Thoracic aorta (tissue), 2 donors: ENCODE results near the gene RXRB. TPM values are rescaled to one million over a fixed set of nuclear protein-coding genes. Genes with fewer than 3 reads are reported as not detected.

Experiments used
- ATAC-seq: fragments of 150-250 bp; one replicate; pipeline ENCODE4 v1.8.0; 2017; ENCODE audit warnings: low read depth; ENCODE audit not compliant: insufficient number of reproducible peaks, low FRiP score
- DNase-seq: peaks from one replicate; pipeline ENCODE4 v3.0.0-alpha.2; 2020; ENCODE audit warnings: low spot score
- H3K27ac ChIP-seq, 2 donors: fragments of 200-600 bp; sonication (generic); 1 replicate in 1 of 2; 2 replicates in 1 of 2; pipeline ENCODE4 v1.5.1; 2016; ENCODE audit warnings: mild to moderate bottlenecking in 2 of 2, moderate library complexity in 2 of 2
- H3K27me3 ChIP-seq: fragments of 200-600 bp; sonication (generic); replicated peaks from 2 replicates; pipeline ENCODE4 v1.6.0; 2016; ENCODE audit warnings: mild to moderate bottlenecking; ENCODE audit not compliant: insufficient read depth
- H3K36me3 ChIP-seq: fragments of 200-600 bp; sonication (generic); one replicate; pipeline ENCODE4 v1.5.1; 2016
- H3K4me1 ChIP-seq, 2 donors: fragments of 200-600 bp; sonication (generic); 1 replicate in 1 of 2; 2 replicates in 1 of 2; pipeline versions ENCODE4 v1.5.1 to v1.6.0; 2016; ENCODE audit warnings: low read depth in 2 of 2, mild to moderate bottlenecking in 1 of 2; ENCODE audit not compliant: control insufficient read depth in 1 of 2
- H3K4me3 ChIP-seq: fragments of 200-600 bp; sonication (generic); 2 replicates; pipeline ENCODE4 v1.5.1; 2016; ENCODE audit warnings: mild to moderate bottlenecking
- H3K9me3 ChIP-seq: fragments of 200-600 bp; sonication (generic); 2 replicates; pipeline ENCODE4 v1.5.1; 2016
- CTCF ChIP-seq: fragments of 200-600 bp; sonication (generic); IDR thresholded peaks from one replicate; pipeline ENCODE4 v1.5.1; 2019; ENCODE audit warnings: antibody characterized with exemption
- total RNA-seq, 2 donors: library from RNA; depleted of rRNA; stranded (reverse); fragments of >200 nt; gene quantifications; one replicate each; pipeline versions ENCODE4 v1.1.0 to v1.2.3, GENCODE V29; 2016

Gene RXRB
- total RNA-seq, 2 donors from 2014 or later = 38.7 to 47.2 TPM

DNA sequence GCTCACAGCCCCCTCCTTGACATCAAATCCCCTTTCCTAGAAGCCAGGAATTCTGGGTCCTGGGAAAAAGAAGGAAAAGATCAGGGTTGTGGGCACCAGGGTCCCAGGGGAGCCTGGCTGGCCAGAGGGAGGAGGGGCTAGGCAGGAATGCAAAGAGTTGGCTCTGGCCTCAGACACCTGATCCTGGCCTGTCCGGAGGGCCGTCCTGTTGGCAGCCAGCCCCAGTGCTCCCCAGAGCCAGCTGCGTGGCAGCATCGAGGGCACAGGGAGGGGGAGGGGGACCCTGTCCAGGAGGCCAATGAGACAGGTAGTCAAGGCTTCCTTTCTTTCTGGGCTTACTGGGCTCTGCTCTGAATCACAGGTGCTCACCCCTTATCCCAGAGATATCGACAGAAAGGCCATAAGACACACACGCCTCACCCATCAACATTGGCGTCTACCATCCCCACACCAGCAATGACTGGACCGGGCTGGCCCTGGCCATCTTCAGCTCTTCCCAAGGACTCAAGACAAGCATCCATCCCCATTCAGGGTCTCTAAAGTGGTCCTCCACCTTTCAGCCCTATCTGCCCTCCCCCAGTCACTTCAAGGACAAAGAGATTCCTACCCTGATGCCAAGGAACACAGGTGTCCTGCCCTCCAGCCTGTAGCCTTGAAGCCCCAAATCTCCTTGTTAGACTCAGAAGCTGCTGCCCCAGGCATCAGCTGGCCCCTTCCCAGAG, 8.9 kb downstream of the RXRB start:
- ATAC-seq (no peak), DNase-seq (no peak)
- TF ChIP-seq CTCF = no peak
- Histone ChIP-seq H3K9me3 (no peaks in the 10 kb centered on the region), H3K36me3 (peaks cover 22% of the 10 kb centered on the region), H3K27me3 (peaks cover 14% of the 10 kb centered on the region), H3K27ac (no peak overlapping the region), H3K4me1 (peaks cover 6 to 13% of the 10 kb centered on the region in 2 donors), H3K4me3 (no peak overlapping the region)

DNA sequence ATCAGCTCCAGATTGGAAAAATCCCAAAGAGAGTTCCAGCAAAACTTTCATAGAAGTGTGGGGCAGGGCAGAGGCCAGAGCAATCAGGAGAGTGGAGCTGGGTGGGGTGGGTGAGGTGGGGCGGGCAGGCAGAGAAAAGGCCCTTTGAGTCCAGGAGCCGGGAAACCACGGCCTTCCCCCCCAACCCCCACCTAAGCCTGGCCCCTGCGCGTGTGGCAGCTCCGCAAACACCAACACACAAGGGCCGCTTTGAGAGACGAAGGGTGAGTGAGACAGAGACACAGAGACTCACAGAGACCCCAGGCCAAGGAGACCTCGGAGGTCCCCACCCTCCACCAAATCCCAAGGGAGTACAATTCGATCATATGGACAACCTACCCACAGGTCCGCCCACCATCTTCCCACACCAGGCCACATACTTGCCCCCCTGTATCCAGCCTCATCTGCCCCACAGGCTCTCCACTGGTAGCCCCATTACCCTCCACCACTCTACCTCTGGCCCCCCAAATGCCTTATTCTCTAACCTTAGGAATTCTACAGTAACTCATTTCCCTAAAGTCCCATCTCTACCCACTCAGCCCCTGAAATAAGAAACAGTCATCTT, 9.9 kb downstream of the RXRB start:
- DNase-seq = no peak
- peaks cover 6 to 13% of the 10 kb centered on the region in 2 donors for H3K4me1 ChIP-seq
- TF ChIP-seq CTCF = no peak
- H3K4me3 ChIP-seq = no peak overlapping the region
- peaks cover 13% of the 10 kb centered on the region for H3K36me3 ChIP-seq
- no peak overlapping the region for H3K27ac ChIP-seq
- ATAC-seq = no peak
- peaks cover 14% of the 10 kb centered on the region for H3K27me3 ChIP-seq
- H3K9me3 ChIP-seq = no peaks in the 10 kb centered on the region

- Histone ChIP-seq H3K4me3 (no peak overlapping the region), H3K27me3 (peaks cover 14% of the 10 kb centered on the region), H3K27ac (no peak overlapping the region), H3K4me1 (peaks cover 6 to 13% of the 10 kb centered on the region in 2 donors), H3K9me3 (no peaks in the 10 kb centered on the region), H3K36me3 (peaks cover 5% of the 10 kb centered on the region)
- no peak for TF ChIP-seq CTCF
- no peak for ATAC-seq
- DNase-seq = no peak
Measured at GRCh38 chr6:33189625-33190448, 10.6 kb downstream of the RXRB start.

- TF ChIP-seq CTCF = no peak
- no peak overlapping the region for H3K27ac ChIP-seq
- H3K9me3 ChIP-seq = no peaks in the 10 kb centered on the region
- no peaks in the 10 kb centered on the region for H3K36me3 ChIP-seq
- H3K4me3 ChIP-seq = no peak overlapping the region
- H3K27me3 ChIP-seq = peaks cover 14% of the 10 kb centered on the region
- ATAC-seq = no peak
- peaks cover 6 to 13% of the 10 kb centered on the region in 2 donors for H3K4me1 ChIP-seq
- DNase-seq = no peak
Measured at GRCh38 chr6:33189164-33189563, 11.3 kb downstream of the RXRB start.

GRCh38 chr6:33187809-33188208, 12.7 kb downstream of the RXRB start:
- no peaks in the 10 kb centered on the region for H3K9me3 ChIP-seq
- DNase-seq (no peak), ATAC-seq (no peak)
- H3K27ac ChIP-seq = no peak overlapping the region
- H3K36me3 ChIP-seq = no peaks in the 10 kb centered on the region
- peaks cover 4 to 10% of the 10 kb centered on the region in 2 donors for H3K4me1 ChIP-seq
- H3K4me3 ChIP-seq = no peak overlapping the region
- no peak for TF ChIP-seq CTCF
- H3K27me3 ChIP-seq = peaks cover 14% of the 10 kb centered on the region
